Suprapubic skin (tissue), 4 donors: ENCODE measurements around the gene MTCH1.

ENCODE experiments used
- EP300 ChIP-seq: sonication (generic); formaldehyde crosslinking; IDR thresholded peaks from one replicate; pipeline ENCODE4 v1.6.1; 2017; ENCODE audit warnings: antibody characterized with exemption
- POLR2A ChIP-seq, 2 donors: fragments of 450-650 bp; IDR thresholded peaks; one replicate each; pipeline ENCODE4 v1.6.1; 2017; ENCODE audit warnings: antibody characterized with exemption in 2 of 2, mild to moderate bottlenecking in 2 of 2, moderate library complexity in 2 of 2
- POLR2AphosphoS5 ChIP-seq, 3 donors: sonication (generic); formaldehyde crosslinking; IDR thresholded peaks; one replicate each; pipeline ENCODE4 v1.6.1; 2017; ENCODE audit warnings: antibody characterized with exemption in 3 of 3
- TF ChIP-seq, protein P1 (sequence below), 2 donors: fragments of 200-600 bp in 1 of 2; fragments of 450-650 bp in 1 of 2; sonication (generic) in 1 of 2; IDR thresholded peaks; one replicate each; pipeline ENCODE4 v1.5.1; 2016 to 2019; ENCODE audit warnings: antibody characterized with exemption in 2 of 2, mild to moderate bottlenecking in 1 of 2, moderate library complexity in 1 of 2

DNA sequence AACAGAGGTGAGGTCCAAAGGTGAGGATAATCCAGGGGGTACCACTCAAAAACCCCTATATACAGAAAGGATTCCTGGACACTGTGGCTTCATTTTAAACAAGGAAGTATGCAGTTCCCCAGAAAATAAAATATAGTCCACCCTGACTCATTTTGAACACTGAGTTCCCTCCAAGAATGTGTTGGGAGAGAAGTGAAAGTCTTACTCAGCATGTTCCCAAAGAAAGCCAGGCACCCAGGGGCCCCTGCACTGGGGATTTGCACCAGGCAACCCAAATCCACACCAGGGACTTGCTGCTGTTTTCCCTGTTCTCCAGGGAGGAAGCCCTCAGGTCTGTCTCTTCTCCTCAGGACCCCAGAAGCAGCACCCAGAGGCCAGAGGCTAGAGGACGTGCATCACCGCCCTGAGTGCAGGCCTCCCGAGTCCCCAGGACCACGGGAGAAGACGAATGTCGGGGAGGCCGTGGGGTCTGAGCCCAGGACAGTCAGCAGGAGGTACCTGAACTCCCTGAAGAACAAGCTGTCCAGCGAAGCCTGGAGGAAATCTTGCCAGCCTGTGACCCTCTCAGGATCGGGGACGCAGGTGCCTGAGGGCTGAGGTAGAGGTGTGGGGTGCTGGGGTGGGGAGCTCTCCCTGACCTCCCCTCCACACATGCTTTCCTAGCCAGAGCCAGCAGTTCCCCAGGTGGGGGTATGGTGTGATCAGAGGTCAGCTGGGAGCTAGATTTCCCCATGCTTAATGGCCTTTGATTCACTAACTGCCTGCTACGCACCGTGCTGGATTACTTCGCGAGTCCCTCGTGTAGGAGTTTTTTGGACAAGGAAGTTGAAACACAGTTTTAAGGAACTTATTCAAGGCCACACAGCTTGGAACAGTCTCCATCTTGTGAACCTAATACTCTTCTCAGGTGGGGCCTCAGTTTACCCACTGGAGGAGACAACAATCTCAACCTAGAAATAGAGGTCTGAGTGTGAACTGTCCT, 22.8 kb upstream of the MTCH1 start:
- TF ChIP-seq, protein P1, sequence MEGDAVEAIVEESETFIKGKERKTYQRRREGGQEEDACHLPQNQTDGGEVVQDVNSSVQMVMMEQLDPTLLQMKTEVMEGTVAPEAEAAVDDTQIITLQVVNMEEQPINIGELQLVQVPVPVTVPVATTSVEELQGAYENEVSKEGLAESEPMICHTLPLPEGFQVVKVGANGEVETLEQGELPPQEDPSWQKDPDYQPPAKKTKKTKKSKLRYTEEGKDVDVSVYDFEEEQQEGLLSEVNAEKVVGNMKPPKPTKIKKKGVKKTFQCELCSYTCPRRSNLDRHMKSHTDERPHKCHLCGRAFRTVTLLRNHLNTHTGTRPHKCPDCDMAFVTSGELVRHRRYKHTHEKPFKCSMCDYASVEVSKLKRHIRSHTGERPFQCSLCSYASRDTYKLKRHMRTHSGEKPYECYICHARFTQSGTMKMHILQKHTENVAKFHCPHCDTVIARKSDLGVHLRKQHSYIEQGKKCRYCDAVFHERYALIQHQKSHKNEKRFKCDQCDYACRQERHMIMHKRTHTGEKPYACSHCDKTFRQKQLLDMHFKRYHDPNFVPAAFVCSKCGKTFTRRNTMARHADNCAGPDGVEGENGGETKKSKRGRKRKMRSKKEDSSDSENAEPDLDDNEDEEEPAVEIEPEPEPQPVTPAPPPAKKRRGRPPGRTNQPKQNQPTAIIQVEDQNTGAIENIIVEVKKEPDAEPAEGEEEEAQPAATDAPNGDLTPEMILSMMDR (IDR thresholded peaks at IDR 0.05): no peak
- no peak for TF ChIP-seq EP300
- TF ChIP-seq POLR2A (IDR thresholded peaks at IDR 0.05): no peak
- TF ChIP-seq POLR2AphosphoS5 (IDR thresholded peaks at IDR 0.05): no peak
